Neural progenitor cell (in vitro differentiated cells): ENCODE data around the gene VPS16. TPM values are rescaled to one million over a fixed set of nuclear protein-coding genes. Genes with fewer than 3 reads are reported as not detected.

Experiments used
- DNase-seq: peaks from one replicate; pipeline ENCODE4 v3.0.0-alpha.2; 2016; ENCODE audit warnings: low spot score
- H2AFZ ChIP-seq: fragments of 200-600 bp; sonication (generic); replicated peaks from 2 replicates; pipeline ENCODE4 v1.6.1; 2016; ENCODE audit warnings: antibody characterized with exemption
- H3F3A ChIP-seq: fragments of 200-600 bp; sonication (generic); 2 replicates; pipeline ENCODE4 v1.6.1; 2016; ENCODE audit warnings: antibody characterized with exemption, low read depth
- H3K27ac ChIP-seq: fragments of 200-600 bp; sonication (generic); 2 replicates; pipeline ENCODE4 v1.5.1; 2016; ENCODE audit warnings: mild to moderate bottlenecking
- H3K27me3 ChIP-seq: fragments of 200-600 bp; sonication (generic); 2 replicates; pipeline ENCODE4 v1.6.1; 2016; ENCODE audit warnings: mild to moderate bottlenecking, moderate library complexity
- H3K36me3 ChIP-seq: fragments of 200-600 bp; sonication (generic); 2 replicates; pipeline ENCODE4 v1.5.1; 2016
- H3K4me1 ChIP-seq: fragments of 200-600 bp; sonication (generic); 2 replicates; pipeline ENCODE4 v1.6.1; 2016; ENCODE audit warnings: mixed run types
- H3K4me2 ChIP-seq: fragments of 200-600 bp; sonication (generic); 2 replicates; pipeline ENCODE4 v1.6.1; 2016
- H3K4me3 ChIP-seq: fragments of 200-600 bp; sonication (generic); 2 replicates; pipeline ENCODE4 v1.5.1; 2016
- H3K79me2 ChIP-seq: fragments of 200-600 bp; sonication (generic); 2 replicates; pipeline ENCODE4 v1.6.1; 2016; ENCODE audit warnings: low read depth
- H3K9ac ChIP-seq: fragments of 200-600 bp; sonication (generic); 2 replicates; pipeline ENCODE4 v1.6.1; 2016
- H3K9me3 ChIP-seq: fragments of 200-600 bp; sonication (generic); 2 replicates; pipeline ENCODE4 v1.5.1; 2016; ENCODE audit warnings: low read depth
- H4K20me1 ChIP-seq: fragments of 200-600 bp; sonication (generic); 2 replicates; pipeline ENCODE4 v1.6.1; 2016; ENCODE audit warnings: low read depth
- H3K27ac Mint-ChIP-seq: 3 replicates; pipeline ENCODE4 v1.8.0; 2021; ENCODE audit warnings: mixed read lengths
- H3K27me3 Mint-ChIP-seq: 2 replicates; pipeline ENCODE4 v1.8.0; 2022; ENCODE audit warnings: low read depth, mild to moderate bottlenecking, inconsistent platforms, moderate library complexity, mixed read lengths; ENCODE audit not compliant: insufficient read depth
- H3K36me3 Mint-ChIP-seq: 3 replicates; pipeline ENCODE4 v1.8.0; 2021; ENCODE audit warnings: mixed read lengths
- H3K4me1 Mint-ChIP-seq: 3 replicates; pipeline ENCODE4 v1.8.0; 2021; ENCODE audit warnings: mixed read lengths
- H3K4me3 Mint-ChIP-seq: 3 replicates; pipeline ENCODE4 v1.8.0; 2021; ENCODE audit warnings: mild to moderate bottlenecking, moderate library complexity, mixed read lengths
- H3K9me3 Mint-ChIP-seq: 3 replicates; pipeline ENCODE4 v1.8.0; 2020; ENCODE audit warnings: mixed read lengths
- CTCF ChIP-seq: fragments of 200-600 bp; sonication (generic); IDR thresholded peaks from 2 replicates; pipeline ENCODE4 v1.5.1; 2017; ENCODE audit warnings: antibody characterized with exemption, mild to moderate bottlenecking
- EZH2 ChIP-seq: fragments of 200-600 bp; sonication (generic); IDR thresholded peaks from 2 replicates; pipeline ENCODE4 v1.6.1; 2017; ENCODE audit warnings: antibody characterized with exemption, mild to moderate bottlenecking, moderate library complexity
- EZH2phosphoT487 ChIP-seq: fragments of 200-600 bp; sonication (generic); IDR thresholded peaks from 2 replicates; pipeline ENCODE4 v1.6.1; 2017; ENCODE audit warnings: antibody characterized with exemption
- total RNA-seq: library from RNA; depleted of rRNA; stranded (reverse); fragments of >200 nt; gene quantifications from 2 replicates; pipeline ENCODE4 v1.2.3, GENCODE V29; 2015; ENCODE audit warnings: low replicate concordance

VPS16 gene
- total RNA-seq, 1 donor from 2014 or later = 27.6 TPM

DNA sequence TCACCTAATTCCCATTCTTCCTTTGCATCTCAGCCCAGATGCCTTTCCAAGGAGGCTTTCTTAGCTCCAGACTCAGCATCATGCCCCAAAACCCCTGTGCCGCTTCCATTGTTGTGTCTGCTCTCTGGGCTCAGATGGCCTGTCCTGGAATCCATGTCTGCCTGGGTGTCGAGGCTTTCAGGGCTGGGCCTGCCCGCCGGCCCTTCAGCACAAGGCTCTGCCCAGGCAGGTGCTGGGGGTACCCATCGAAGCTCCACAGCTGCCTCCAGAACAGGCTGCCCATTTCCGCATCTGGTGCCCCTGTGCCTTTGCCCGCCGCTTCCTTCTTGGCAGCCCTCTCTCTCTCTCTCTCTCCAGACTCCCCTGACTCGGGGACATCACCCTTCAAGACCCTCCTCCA, 41.3 kb upstream of the VPS16 start:
- Mint-ChIP-seq H3K4me3 (peak overlapping the region; percentile 98), H3K36me3 (peaks cover 18% of the 10 kb centered on the region)
- H3K27me3 ChIP-seq = peaks cover 35% of the 10 kb centered on the region

DNA sequence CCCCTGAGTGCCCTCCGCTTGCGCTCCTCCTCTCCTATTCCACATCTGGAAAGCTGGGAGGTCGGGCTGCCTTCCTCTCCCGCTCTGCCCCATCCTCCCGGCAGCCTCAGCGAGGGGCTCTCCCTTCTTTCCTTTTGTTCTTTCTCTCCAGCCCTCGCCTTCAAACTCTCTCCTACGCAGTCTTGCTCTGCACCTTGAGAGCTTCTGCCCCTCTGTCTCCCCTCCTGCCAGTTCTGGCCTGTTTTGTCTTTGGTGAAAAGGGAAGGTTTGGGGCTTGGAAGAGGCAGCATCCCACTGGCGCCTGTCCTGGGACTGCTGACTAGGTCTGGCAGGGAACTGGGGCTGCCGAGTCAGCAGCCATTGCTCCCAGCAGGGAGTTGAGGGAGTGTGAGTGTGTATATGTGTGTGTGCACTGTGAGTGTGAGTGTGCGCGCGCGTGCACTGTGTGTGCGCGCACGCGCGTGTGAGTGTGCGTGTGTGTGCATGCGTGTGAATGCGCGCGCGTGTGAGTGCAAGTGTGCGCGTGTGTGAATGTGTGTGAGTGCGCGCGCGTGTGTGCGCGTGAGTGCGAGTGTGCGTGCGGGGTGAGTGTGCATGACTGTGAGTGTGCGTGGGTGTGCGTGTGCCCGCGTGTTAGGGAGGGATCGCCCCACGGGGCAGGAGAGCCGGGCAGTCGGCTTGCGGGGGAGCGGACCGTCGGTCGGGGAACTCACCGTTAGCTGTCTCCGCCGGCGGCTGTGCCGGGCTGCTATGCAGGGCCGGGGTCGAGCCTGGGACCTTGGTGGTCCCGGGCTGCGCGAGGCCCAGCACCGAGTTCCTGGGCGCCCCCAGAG, 40.6 kb upstream of the VPS16 start:
- peak overlapping the region; percentile 68 for H3K4me3 ChIP-seq
- peak overlapping the region; percentile 98 for H3K4me3 Mint-ChIP-seq
- H2AFZ ChIP-seq = peak overlapping the region; percentile 92
- H3K27ac Mint-ChIP-seq = peak overlapping the region; percentile 99
- no peaks in the 10 kb centered on the region for H3K36me3 ChIP-seq
- peaks cover 23% of the 10 kb centered on the region for H3F3A ChIP-seq
- peak overlapping the region; percentile 80 for H3K4me2 ChIP-seq
- no peak for TF ChIP-seq EZH2phosphoT487
- no peak for TF ChIP-seq CTCF
- no peak for TF ChIP-seq EZH2
- H3K27me3 Mint-ChIP-seq = peaks cover 12% of the 10 kb centered on the region
- H3K27ac ChIP-seq = peak overlapping the region; percentile 50
- H3K9me3 ChIP-seq = no peaks in the 10 kb centered on the region
- H3K9me3 Mint-ChIP-seq = no peaks in the 10 kb centered on the region
- peak; percentile 66 for DNase-seq
- H3K4me1 ChIP-seq = peaks cover 15% of the 10 kb centered on the region
- H3K79me2 ChIP-seq = peaks cover 12% of the 10 kb centered on the region
- H4K20me1 ChIP-seq = no peaks in the 10 kb centered on the region
- no peak overlapping the region for H3K9ac ChIP-seq
- H3K27me3 ChIP-seq = peaks cover 41% of the 10 kb centered on the region
- H3K36me3 Mint-ChIP-seq = peaks cover 15% of the 10 kb centered on the region
- peaks cover 32% of the 10 kb centered on the region for H3K4me1 Mint-ChIP-seq

More for the DNA sequence above, 41.3 kb upstream of the VPS16 start:
- Histone ChIP-seq H3K79me2 (peaks cover 12% of the 10 kb centered on the region), H3K4me1 (peaks cover 15% of the 10 kb centered on the region), H3F3A (peaks cover 23% of the 10 kb centered on the region), H3K4me3 (peak overlapping the region; percentile 68), H3K4me2 (peak overlapping the region; percentile 80), H3K9me3 (no peaks in the 10 kb centered on the region), H4K20me1 (no peaks in the 10 kb centered on the region), H3K36me3 (no peaks in the 10 kb centered on the region), H3K27ac (peak overlapping the region; percentile 50), H3K9ac (no peak overlapping the region), H2AFZ (peak overlapping the region; percentile 92)
- peak overlapping the region; percentile 99 for H3K27ac Mint-ChIP-seq
- peaks cover 9% of the 10 kb centered on the region for H3K27me3 Mint-ChIP-seq
- H3K4me1 Mint-ChIP-seq = peaks cover 32% of the 10 kb centered on the region
- no peak for TF ChIP-seq EZH2phosphoT487
- no peak for TF ChIP-seq EZH2
- TF ChIP-seq CTCF = no peak
- H3K9me3 Mint-ChIP-seq = no peaks in the 10 kb centered on the region
- peak; percentile 29 for DNase-seq

- H3K27me3 Mint-ChIP-seq = peaks cover 16% of the 10 kb centered on the region
- H3K4me1 ChIP-seq = peaks cover 15% of the 10 kb centered on the region
- H3K27me3 ChIP-seq = peaks cover 49% of the 10 kb centered on the region
- H3K9me3 Mint-ChIP-seq = no peaks in the 10 kb centered on the region
- peak within 1 kb of the TSS; percentile 99 for H3K27ac Mint-ChIP-seq
- H3K9ac ChIP-seq = no peak within 1 kb of the TSS
- no peaks in the 10 kb centered on the region for H4K20me1 ChIP-seq
- no peaks in the 10 kb centered on the region for H3K9me3 ChIP-seq
- H3K79me2 ChIP-seq = peaks cover 12% of the 10 kb centered on the region
- peak within 1 kb of the TSS; percentile 50 for H3K27ac ChIP-seq
- peak within 1 kb of the TSS; percentile 68 for H3K4me3 ChIP-seq
- peak within 1 kb of the TSS; percentile 80 for H3K4me2 ChIP-seq
- H3K4me3 Mint-ChIP-seq = peak within 1 kb of the TSS; percentile 98
- peaks cover 23% of the 10 kb centered on the region for H3F3A ChIP-seq
- DNase-seq = peak; percentile 90
- H3K36me3 Mint-ChIP-seq = peaks cover 15% of the 10 kb centered on the region
- peak within 1 kb of the TSS; percentile 92 for H2AFZ ChIP-seq
- H3K36me3 ChIP-seq = no peaks in the 10 kb centered on the region
- peak; percentile 42 for TF ChIP-seq EZH2
- peak; percentile 31 for TF ChIP-seq CTCF
- peak; percentile 33 for TF ChIP-seq EZH2phosphoT487
- H3K4me1 Mint-ChIP-seq = peaks cover 32% of the 10 kb centered on the region
Observed at GRCh38 chr20:2800521-2801285, 39.8 kb upstream of the VPS16 start, which contains the start of gene CPXM1. CPXM1 (minus strand) TSS chr20:2800627; CDS start chr20:2800572, 55 bp downstream.
